HepG2 (cell line): Measurements from ENCODE around the gene COL5A1. TPM values are rescaled to one million over a fixed set of nuclear protein-coding genes. Genes with fewer than 3 reads are reported as not detected.

Experiments
- ATAC-seq: fragments of 200-7000 bp; cut with Tn5 transposase; 3 replicates; pipeline ENCODE4 v1.9.1; 2020; ENCODE audit warnings: mild to moderate bottlenecking, moderate library complexity
- BruUV-seq: library from RNA; stranded (reverse); fragments of 400-500 nt; replicated peaks from 2 replicates; lab custom pipeline; 2021; lab: Mats Ljungman, UMichigan
- CTCF ChIA-PET: fragments of 300-600 bp; formaldehyde crosslinking; extraction: SDS; loops from one replicate; lab custom pipeline; 2021; ENCODE audit warnings: low total read pairs, inconsistent platforms, low intra/inter-chr PET ratio; lab: Yijun Ruan, JAX
- POLR2A ChIA-PET: fragments of 350-600 bp; sonication (Branson Sonifier 250); formaldehyde crosslinking; loops from one replicate; lab custom pipeline; 2020; ENCODE audit warnings: antibody characterized with exemption, inconsistent platforms; lab: Yijun Ruan, JAX
- DNase-seq: peaks from one replicate; pipeline ENCODE4 v3.0.0-alpha.2; 2015; ENCODE audit warnings: low spot score
- FAIRE-seq: peaks from 3 replicates; lab custom pipeline; 2011; peaks lifted over from hg19 to GRCh38; lab: Jason Lieb, UNC
- H2AFZ ChIP-seq: one replicate; pipeline ENCODE4 v1.6.1; 2011; ENCODE audit warnings: low read length, inconsistent platforms
- H3K27ac ChIP-seq: fragments of 300-600 bp; 3 replicates; pipeline ENCODE4 v1.8.0; 2011; ENCODE audit warnings: mixed run types, mild to moderate bottlenecking, mixed read lengths, low read length, inconsistent platforms; ENCODE audit not compliant: insufficient read depth; ENCODE audit errors: extremely low read length
- H3K27me3 ChIP-seq, 2 experiments: fragments of 200-600 bp in 1 of 2; 2 replicates in 1 of 2; 3 replicates in 1 of 2; pipeline versions ENCODE4 v1.6.0 to v1.8.0; 2011; ENCODE audit warnings: low read length in 2 of 2, mild to moderate bottlenecking in 2 of 2, moderate library complexity in 2 of 2, inconsistent platforms in 1 of 2; ENCODE audit not compliant: insufficient read depth in 2 of 2, control insufficient read depth in 1 of 2
- H3K36me3 ChIP-seq, 2 experiments: fragments of 200-600 bp in 1 of 2; replicated peaks in 1 of 2; 2 replicates in 1 of 2; 3 replicates in 1 of 2; pipeline versions ENCODE4 v1.5.1 to v1.8.0; 2011; ENCODE audit warnings: low read length in 2 of 2, inconsistent platforms in 1 of 2; ENCODE audit not compliant: insufficient read depth in 2 of 2, control insufficient read depth in 1 of 2
- H3K4me1 ChIP-seq: 2 replicates; pipeline ENCODE4 v1.5.1; 2012; ENCODE audit warnings: low read length, inconsistent platforms; ENCODE audit not compliant: insufficient read depth
- H3K4me2 ChIP-seq: 2 replicates; pipeline ENCODE4 v1.6.0; 2011; ENCODE audit warnings: low read depth, low read length, inconsistent platforms
- H3K4me3 ChIP-seq, 3 experiments: fragments of 200-600 bp in 1 of 3; sonication (generic), shearing (Covaris generic) in 1 of 3; replicated peaks in 1 of 3; 2 replicates each; pipeline ENCODE4 v1.5.1; 2011 to 2016; ENCODE audit warnings: low read length in 3 of 3, inconsistent platforms in 2 of 3, low read depth in 2 of 3, mild to moderate bottlenecking in 2 of 3, control low read depth in 1 of 3, mixed read lengths in 1 of 3; ENCODE audit not compliant: insufficient read depth in 1 of 3
- H3K79me2 ChIP-seq: one replicate; pipeline ENCODE4 v1.6.1; 2011; ENCODE audit warnings: low read length, inconsistent platforms; ENCODE audit not compliant: insufficient read depth
- H3K9ac ChIP-seq: 2 replicates; pipeline ENCODE4 v1.6.0; 2011; ENCODE audit warnings: mild to moderate bottlenecking, low read depth, low read length, inconsistent platforms; ENCODE audit not compliant: insufficient read depth
- H3K9me3 ChIP-seq: 2 replicates; pipeline ENCODE4 v1.5.1; 2012; ENCODE audit warnings: mild to moderate bottlenecking, low read length
- H4K20me1 ChIP-seq: 2 replicates; pipeline ENCODE4 v1.6.0; 2011; ENCODE audit warnings: inconsistent platforms, mild to moderate bottlenecking, low read length, moderate library complexity; ENCODE audit not compliant: insufficient read depth
- MTF2 ChIP-seq: sonication (generic); formaldehyde crosslinking; IDR thresholded peaks from 2 replicates; pipeline ENCODE4 v1.5.0; 2020; ENCODE audit warnings: missing genetic modification reagents, borderline replicate concordance
- RFX5 ChIP-seq: IDR thresholded peaks from 2 replicates; pipeline ENCODE4 v1.6.1; 2011; ENCODE audit warnings: low read depth, low read length, improper control_type of control experiment
- SIN3B ChIP-seq: fragments of 150-350 bp; IDR thresholded peaks from 2 replicates; pipeline ENCODE4 v1.6.1; 2014; ENCODE audit warnings: low read length
- ZBTB4 ChIP-seq: sonication (generic); formaldehyde crosslinking; IDR thresholded peaks from 2 replicates; pipeline ENCODE4 v1.4.0; 2020; ENCODE audit warnings: missing genetic modification reagents, mild to moderate bottlenecking, borderline replicate concordance
- ZNF687 ChIP-seq: sonication (generic); formaldehyde crosslinking; IDR thresholded peaks from 2 replicates; pipeline ENCODE4 v1.5.1; 2020; ENCODE audit warnings: mild to moderate bottlenecking, missing genetic modification reagents, moderate library complexity
- ZNF879 ChIP-seq: sonication (generic); formaldehyde crosslinking; IDR thresholded peaks from 2 replicates; pipeline ENCODE4 v1.8.1; 2023; ENCODE audit warnings: missing genetic modification reagents
- WGBS: methylation state at CpG from one replicate; pipeline ENCODE4 v1.1.6; 2017; ENCODE audit warnings: low lambda C conversion rate; 5-methylcytosine and 5-hydroxymethylcytosine counted together
- in situ Hi-C: cut with HindIII; loops from 2 replicates; pipeline ENCODE4 v1.10.0; 2017; ENCODE audit warnings: low pct_unique_long_range_greater_than_20kb; ENCODE audit not compliant: extremely low pct_ligation_motif_present
- intact Hi-C: fragments of 100-400 bp; cut with micrococcal nuclease; formaldehyde crosslinking; loops from one replicate; pipeline ENCODE4 v1.10.0; 2022; ENCODE audit not compliant: unreplicated experiment
- polyA plus RNA-seq, 8 experiments: library from polyadenylated mRNA; depleted of rRNA in 3 of 8; stranded (reverse) in 7 of 8; unstranded in 1 of 8; fragments of >200 nt; fragmentation: Illumina TruSeq in 4 of 8; extraction: Trizol in 4 of 8; gene quantifications; 2 replicates each; pipeline versions ENCODE4 v1.2.1 to v1.2.3, GENCODE V29; 2011 to 2016; ENCODE audit warnings: low read depth in 4 of 8, missing spikeins in 1 of 8, mixed read lengths in 1 of 8; ENCODE audit not compliant: insufficient read depth in 1 of 8
- total RNA-seq, 5 experiments: library from RNA; depleted of rRNA; stranded (reverse); fragments of >200 nt; fragmentation: Illumina TruSeq; extraction: Trizol; gene quantifications; 2 replicates each; pipeline ENCODE4 v1.2.3, GENCODE V29; 2016; ENCODE audit warnings: low read depth in 1 of 5
- TF ChIP-seq, protein P1 (sequence below): sonication (generic); formaldehyde crosslinking; IDR thresholded peaks from 2 replicates; pipeline ENCODE4 v1.4.0; 2020; ENCODE audit warnings: mild to moderate bottlenecking, missing genetic modification reagents
- TF ChIP-seq, protein P2 (sequence below): sonication (generic); formaldehyde crosslinking; IDR thresholded peaks from 2 replicates; pipeline ENCODE4 v1.4.0; 2020; ENCODE audit warnings: missing genetic modification reagents

The COL5A1 gene
- total and polyA plus RNA-seq, 2 of the 13 experiments (the other 11 are each of a cell fraction or from before 2014, with no cell fraction given): not detected

- TF ChIP-seq, protein P1, sequence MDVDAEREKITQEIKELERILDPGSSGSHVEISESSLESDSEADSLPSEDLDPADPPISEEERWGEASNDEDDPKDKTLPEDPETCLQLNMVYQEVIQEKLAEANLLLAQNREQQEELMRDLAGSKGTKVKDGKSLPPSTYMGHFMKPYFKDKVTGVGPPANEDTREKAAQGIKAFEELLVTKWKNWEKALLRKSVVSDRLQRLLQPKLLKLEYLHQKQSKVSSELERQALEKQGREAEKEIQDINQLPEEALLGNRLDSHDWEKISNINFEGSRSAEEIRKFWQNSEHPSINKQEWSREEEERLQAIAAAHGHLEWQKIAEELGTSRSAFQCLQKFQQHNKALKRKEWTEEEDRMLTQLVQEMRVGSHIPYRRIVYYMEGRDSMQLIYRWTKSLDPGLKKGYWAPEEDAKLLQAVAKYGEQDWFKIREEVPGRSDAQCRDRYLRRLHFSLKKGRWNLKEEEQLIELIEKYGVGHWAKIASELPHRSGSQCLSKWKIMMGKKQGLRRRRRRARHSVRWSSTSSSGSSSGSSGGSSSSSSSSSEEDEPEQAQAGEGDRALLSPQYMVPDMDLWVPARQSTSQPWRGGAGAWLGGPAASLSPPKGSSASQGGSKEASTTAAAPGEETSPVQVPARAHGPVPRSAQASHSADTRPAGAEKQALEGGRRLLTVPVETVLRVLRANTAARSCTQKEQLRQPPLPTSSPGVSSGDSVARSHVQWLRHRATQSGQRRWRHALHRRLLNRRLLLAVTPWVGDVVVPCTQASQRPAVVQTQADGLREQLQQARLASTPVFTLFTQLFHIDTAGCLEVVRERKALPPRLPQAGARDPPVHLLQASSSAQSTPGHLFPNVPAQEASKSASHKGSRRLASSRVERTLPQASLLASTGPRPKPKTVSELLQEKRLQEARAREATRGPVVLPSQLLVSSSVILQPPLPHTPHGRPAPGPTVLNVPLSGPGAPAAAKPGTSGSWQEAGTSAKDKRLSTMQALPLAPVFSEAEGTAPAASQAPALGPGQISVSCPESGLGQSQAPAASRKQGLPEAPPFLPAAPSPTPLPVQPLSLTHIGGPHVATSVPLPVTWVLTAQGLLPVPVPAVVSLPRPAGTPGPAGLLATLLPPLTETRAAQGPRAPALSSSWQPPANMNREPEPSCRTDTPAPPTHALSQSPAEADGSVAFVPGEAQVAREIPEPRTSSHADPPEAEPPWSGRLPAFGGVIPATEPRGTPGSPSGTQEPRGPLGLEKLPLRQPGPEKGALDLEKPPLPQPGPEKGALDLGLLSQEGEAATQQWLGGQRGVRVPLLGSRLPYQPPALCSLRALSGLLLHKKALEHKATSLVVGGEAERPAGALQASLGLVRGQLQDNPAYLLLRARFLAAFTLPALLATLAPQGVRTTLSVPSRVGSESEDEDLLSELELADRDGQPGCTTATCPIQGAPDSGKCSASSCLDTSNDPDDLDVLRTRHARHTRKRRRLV: no peak
- TF ChIP-seq MTF2 (CRISPR knock-in tag): no peak
- TF ChIP-seq, all 625 proteins: peak for 1
These were observed 113.8 kb downstream of the COL5A1 start (continued) for GRCh38 chr9:134755221-134755907.

- H3K79me2 ChIP-seq: no peaks in the 10 kb centered on the region
- WGBS: 27% methylated on average over 8 of the region's 10 CpGs
- no TSS peak for BruUV-seq
- intact Hi-C loops (no loop called here), in situ Hi-C loops (no loop called here)
- H3K4me2 ChIP-seq: no peak overlapping the region
- no peaks in the 10 kb centered on the region for H3K36me3 ChIP-seq
- ChIA-PET POLR2A (no interaction called here), CTCF (no interaction called here)
- H3K27me3 ChIP-seq: peaks cover 19 to 62% of the 10 kb centered on the region in 2 experiments; a peak in 4 of 5 replicates
- H3K9ac ChIP-seq: no peak overlapping the region
- no peak for FAIRE-seq
- H4K20me1 ChIP-seq: no peaks in the 10 kb centered on the region
- H3K4me3 ChIP-seq: no peak overlapping the region
- H3K9me3 ChIP-seq: no peaks in the 10 kb centered on the region
- H2AFZ ChIP-seq: no peak overlapping the region
- DNase-seq: no peak
- no peaks in the 10 kb centered on the region for H3K4me1 ChIP-seq
- no peak overlapping the region for H3K27ac ChIP-seq
- no peak for ATAC-seq
- TF ChIP-seq ZBTB4 (CRISPR knock-in tag) (no peak), ZNF687 (CRISPR knock-in tag) (no peak), ZNF879 (CRISPR knock-in tag) (no peak), SIN3B (no peak), RFX5 (no peak)
- TF ChIP-seq, protein P2, sequence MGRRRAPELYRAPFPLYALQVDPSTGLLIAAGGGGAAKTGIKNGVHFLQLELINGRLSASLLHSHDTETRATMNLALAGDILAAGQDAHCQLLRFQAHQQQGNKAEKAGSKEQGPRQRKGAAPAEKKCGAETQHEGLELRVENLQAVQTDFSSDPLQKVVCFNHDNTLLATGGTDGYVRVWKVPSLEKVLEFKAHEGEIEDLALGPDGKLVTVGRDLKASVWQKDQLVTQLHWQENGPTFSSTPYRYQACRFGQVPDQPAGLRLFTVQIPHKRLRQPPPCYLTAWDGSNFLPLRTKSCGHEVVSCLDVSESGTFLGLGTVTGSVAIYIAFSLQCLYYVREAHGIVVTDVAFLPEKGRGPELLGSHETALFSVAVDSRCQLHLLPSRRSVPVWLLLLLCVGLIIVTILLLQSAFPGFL (CRISPR knock-in tag): no peak
These were observed 114.5 kb downstream of the COL5A1 start for GRCh38 chr9:134756098-134756497.
